Globus pallidus (tissue), 1 donor: ENCODE measurements around the gene COX5B.
A peak's percentile ranks its signal among the peaks of the same experiment; 100 is the strongest.
"Not testable (repeated sequence)": the region's sequence is repeated elsewhere in the genome, so short reads cannot be mapped to it uniquely, and the experiment has no call there.

ENCODE experiments used
- DNase-seq: peaks from one replicate; pipeline ENCODE4 v3.0.0-alpha.2; 2015; ENCODE audit warnings: low spot score

COX5B gene, protein sequence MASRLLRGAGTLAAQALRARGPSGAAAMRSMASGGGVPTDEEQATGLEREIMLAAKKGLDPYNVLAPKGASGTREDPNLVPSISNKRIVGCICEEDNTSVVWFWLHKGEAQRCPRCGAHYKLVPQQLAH

GRCh38 chr2:97645695-97646629, at the start of gene COX5B:
TSS of gene COX5B (plus strand) at chr2:97646062. CDS start at chr2:97646087, 25 bp downstream.
- DNase-seq, result peak; percentile 99

DNA sequence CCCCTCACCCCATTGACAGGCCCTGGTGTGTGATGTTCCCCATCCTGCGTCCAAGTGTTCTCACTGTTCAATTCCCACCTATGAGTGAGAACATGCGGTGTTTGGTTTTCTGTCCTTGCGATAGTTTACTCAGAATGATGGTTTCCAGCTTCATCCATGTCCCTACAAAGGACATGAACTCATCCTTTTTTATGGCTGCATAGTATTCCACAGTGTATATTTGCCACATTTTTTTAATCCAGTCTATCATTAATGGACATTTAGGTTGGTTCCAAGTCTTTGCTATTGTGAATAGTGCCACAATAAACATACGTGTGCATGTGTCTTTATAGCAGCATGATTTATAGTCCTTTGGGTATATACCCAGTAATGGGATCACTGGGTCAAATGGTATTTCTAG, 49.7 kb upstream of the COX5B start:
- DNase-seq, result not testable (repeated sequence)

- DNase-seq, result not testable (repeated sequence)
Measured at GRCh38 chr2:97601537-97601936, 44.3 kb upstream of the COX5B start.

- not testable (repeated sequence) for DNase-seq
Measured at GRCh38 chr2:97605109-97605508, 40.8 kb upstream of the COX5B start.

- DNase-seq, result peak; percentile 38
Measured at GRCh38 chr2:97605524-97606339, 40.1 kb upstream of the COX5B start.

DNA sequence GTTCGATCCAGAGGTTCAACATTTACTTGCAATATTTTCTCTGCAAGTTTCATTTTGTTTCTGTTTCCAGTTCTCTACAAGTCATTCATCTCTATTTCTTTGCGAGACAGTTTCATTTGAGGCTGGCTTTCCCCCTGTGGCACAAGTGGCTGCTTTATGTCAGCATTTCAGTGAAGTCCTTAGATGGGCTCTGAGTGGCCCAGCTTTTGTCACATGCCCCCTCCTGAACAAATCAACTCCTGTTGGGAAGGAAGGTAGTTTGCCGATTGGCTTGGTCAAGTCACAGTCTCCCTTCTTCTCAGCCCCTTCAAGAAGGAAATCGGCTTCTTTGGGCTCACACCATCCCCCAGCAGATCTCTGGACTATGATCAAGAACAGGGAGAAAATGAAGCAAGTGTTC, 37.1 kb upstream of the COX5B start:
- DNase-seq, result not testable (repeated sequence)

DNA sequence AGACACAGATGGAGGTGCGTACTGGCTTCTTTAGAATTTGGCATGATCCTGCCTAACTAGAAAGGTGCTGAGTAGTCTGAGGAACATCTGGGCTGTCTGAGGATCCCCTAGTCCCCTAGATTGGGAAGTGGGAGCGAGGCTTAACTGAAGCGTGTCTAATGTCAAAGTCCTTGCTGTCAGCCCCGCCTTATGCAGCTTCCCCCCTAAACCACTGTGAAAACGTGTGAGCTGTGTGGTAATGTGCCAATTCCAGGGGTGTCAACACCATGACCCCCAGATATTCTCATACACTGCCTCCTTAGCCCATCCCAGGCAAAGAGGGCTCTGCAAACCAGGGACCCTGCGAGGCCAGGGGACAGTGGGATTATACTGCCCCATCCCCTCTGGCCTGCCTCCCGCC, 34.0 kb upstream of the COX5B start:
- not testable (repeated sequence) for DNase-seq

DNA sequence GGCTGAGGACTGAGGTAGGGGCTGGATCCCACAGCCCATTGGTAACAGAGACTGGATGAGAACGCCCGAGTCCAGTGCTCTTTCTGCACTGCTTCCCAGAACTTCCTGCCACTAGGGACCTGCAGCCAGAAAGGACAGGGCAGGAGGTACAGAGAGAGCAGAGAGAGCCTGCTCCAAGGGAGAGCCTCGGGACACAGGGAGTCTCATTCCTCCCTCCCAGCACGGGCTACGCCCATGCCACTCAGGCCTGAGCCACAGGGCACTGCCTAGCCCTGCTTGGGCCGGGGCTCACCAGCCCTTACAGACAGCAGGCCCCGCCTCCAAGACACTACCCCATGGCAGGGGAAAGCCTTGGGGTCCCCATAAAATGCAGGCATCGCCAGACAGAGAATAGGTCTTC, 30.1 kb upstream of the COX5B start:
- not testable (repeated sequence) for DNase-seq

DNA sequence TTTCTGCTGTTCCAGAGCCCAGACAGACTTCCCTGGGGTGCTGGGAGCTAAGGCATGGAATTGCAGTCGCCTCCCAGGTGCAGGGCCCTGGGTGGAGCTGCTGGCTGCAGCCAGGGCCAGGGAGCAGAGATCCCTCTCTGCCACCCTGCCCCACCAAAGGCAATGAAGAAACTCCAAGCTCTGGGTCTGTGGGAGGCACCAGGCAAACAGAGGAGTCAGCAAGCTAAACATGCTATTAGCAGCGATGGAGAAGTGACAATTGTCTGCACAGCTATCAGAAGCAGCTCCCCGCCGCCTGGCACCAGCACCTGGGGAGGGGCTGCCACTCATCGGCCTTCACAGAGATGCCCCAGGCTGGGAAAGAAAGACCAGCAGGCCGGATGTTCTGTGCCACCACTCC, 28.0 kb upstream of the COX5B start:
- DNase-seq, result no peak

DNA sequence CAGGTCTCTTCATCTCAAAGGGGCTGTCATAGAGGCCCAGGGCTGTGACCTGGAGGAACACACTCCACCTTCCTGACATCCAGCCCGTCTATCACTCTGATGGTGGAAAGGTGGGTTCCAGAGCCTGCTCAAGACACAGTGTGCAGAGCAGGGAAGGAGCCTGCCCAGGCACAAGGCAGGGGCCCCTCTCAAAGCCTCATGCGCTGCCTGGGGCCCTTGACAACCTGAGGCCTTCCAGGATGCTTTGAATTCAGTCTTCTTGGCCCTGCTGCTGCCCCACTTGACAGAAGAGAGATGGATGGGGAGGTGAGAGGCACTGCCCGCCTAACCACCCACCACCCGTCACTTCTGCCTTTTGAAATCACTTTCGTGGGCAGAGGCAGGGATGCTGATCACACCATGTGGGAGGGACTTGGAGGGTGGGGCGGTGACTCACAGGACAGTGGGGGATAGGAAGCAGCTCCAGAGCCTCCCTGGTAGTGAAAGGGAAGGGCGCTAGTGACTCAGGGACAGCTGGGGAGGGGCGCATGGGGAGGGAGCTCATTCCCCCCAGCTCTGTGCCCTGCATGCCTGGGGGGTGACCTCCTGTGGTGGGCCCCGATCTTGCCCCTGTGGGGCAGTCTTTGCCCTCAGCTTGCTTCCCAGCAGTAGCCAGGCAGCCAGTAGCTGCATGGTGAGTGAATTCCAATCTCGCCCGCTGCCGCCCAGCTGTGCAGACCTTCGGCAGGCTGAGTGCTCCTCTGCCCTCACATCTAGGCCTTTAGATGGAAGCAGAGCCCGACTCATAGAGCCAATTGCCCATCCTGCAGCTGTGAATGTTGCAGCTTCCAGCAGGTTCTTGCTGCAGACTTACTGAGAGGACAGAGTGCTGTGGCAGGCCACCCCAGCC, 26.7 kb upstream of the COX5B start:
- DNase-seq, result peak; percentile 26

GRCh38 chr2:97620492-97620891, 25.4 kb upstream of the COX5B start:
- not testable (repeated sequence) for DNase-seq

DNA sequence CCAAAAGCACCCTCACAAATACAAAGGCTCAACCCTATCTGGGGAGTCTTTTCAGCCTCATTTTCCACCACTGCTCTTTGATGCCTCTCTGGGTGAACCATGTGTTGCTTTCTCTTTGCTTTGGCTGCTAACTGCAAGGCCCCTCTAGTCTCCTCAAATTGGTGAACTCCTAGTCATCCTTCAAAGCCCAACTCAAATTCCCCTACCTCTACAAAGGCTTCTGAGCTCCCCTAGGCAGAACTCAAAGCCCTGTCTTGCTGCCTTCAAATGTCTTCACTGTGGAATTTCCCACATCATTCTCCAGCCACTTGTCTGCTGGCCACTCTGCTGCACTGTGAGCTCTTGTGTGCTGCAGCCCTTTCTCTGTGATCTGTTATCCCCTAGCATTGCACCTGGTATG, 22.9 kb upstream of the COX5B start:
- DNase-seq, result not testable (repeated sequence)

DNA sequence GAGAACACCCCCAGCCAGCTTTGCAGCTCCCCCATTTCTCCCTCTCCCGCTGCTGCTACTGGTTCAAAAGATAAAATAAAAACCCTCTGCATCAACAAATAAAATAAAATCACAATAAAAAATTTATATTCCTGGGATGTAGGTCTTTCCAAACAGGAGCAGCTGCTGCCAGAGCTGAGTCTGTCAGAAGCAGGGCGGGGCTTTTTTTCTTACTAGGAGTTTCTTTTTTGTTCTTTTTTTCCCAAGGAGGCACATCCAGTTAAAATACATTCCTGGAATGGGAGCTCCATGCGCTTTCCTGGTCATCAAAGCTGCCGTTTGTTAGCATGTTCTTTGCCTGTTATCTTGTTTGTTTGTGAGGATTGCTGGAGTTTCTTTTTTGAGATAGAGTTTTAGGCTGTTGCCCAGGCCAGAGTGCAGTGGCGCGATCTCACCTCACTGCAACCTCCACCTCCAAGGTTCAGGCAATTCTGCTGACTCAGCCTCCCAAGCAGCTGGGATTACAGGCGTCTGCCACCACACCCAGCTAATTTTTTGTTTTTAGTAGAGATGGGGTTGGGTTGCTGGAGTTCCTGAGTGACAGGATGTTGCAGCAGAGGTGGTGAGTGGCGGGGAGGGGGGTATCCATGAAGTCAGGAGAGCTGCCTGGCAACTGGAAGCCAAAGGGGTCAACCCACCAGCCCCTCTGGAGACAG, 20.4 kb upstream of the COX5B start:
- not testable (repeated sequence) for DNase-seq

- not testable (repeated sequence) for DNase-seq
Measured at GRCh38 chr2:97626049-97626430, 19.8 kb upstream of the COX5B start.

- no peak for DNase-seq
Measured at GRCh38 chr2:97644023-97644717, 1.7 kb upstream of the COX5B start.

GRCh38 chr2:97645112-97645694, 659 bp upstream of the COX5B start:
- no peak for DNase-seq

GRCh38 chr2:97646977-97647376, 1.1 kb downstream of the COX5B start:
- DNase-seq, result no peak

- no peak for DNase-seq
Measured at GRCh38 chr2:97651114-97651513, 5.3 kb downstream of the COX5B start.

DNA sequence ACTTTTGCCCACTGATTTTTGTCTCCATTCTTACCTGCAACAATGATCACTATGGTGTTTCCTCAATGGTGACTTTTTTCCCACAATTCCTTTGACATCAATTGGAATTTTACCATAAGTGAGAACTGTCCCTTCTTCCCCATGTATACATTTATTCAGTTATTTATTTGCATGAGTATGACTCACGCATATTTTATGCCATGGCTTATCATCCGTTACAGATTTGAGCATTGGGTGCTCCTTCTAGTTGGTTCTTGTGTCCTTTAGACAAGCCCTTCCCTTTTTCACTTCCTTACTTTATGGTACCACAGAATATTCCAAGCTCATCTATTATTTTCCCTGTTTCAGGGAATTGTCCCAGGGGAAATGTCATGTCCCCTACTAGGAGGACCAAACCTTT, 7.6 kb downstream of the COX5B start:
- no peak for DNase-seq

GRCh38 chr2:97653874-97654273, 8.0 kb downstream of the COX5B start:
- DNase-seq, result no peak
